ENCODE results near the gene POLG.

POLG gene

DNA sequence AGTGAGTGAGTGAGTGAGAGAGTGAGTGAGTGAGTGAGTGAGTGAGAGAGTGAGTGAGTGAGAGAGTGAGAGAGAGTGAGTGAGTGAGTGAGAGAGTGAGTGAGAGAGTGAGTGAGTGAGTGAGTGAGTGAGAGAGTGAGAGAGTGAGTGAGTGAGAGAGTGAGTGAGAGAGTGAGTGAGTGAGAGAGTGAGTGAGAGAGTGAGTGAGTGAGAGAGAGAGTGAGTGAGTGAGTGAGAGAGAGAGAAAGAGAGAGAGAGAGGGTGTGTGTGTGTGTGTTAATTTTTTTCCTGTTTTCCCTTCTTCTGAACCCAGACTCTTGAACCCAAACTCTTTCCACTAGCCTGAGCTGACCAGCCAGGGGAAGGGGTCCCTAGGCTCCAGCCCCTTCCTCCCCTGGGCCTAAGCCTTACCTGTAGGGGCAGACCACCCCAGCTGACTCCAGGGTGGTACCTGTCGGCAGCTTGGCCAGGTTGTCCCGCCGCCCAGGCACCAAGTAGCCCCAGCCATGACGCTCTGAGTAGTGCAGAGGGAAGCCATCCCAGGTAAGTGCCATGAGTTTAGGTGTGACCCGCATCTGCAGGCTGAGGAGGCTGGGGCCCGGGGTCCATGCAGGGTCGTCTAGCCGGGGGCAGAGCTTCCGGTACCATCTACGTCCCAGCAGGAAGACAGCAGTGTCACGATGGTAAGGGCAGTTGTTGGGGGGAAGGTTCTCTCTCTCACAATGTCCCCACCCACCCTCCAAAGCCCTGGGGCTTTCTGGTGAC is 9.4 kb downstream of the POLG start:
- no peak for DNase-seq

GRCh38 chr15:89323825-89324224 is 10.8 kb downstream of the POLG start:
- DNase-seq, result no peak

DNA sequence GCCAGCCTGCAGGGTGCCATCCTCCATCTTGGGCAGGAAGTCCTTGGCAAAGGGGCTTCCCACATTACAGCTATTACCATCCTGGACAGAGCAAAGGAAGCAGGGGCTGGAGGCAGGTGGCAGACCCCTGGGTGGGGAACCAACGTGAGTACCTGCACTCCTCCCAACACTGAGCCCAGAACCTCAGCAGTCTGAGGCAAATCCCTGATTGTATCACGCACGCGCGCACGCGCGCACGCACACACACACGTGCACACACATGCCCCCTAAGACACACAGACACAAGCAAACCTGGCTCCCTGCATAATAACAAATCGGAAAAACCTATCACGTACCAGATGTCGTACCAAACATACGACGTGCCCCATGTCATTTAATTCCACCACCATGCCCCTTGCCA is 11.8 kb downstream of the POLG start:
- DNase-seq, result no peak

- DNase-seq, result no peak
Observed at GRCh38 chr15:89321521-89322410, 12.9 kb downstream of the POLG start.

DNA sequence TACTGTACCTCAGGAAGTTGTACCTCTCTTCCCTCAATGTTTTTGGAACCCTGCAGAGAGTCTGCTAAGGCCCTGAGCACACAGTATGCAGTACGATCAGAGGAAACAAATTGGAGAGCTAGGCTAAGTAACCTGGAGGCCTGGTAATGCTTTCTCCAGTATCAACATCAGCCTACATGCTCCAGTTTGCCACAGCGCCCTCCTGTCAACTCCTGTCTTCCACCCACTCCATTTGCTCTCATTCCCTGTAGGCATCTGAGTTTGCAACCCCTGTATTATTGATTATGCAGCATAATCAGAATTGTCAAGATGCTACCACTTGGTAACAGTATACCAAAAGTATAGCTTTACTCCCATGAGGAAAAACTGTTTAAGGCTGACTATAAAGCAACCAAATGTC is 14.4 kb downstream of the POLG start:
- no peak for DNase-seq

DNA sequence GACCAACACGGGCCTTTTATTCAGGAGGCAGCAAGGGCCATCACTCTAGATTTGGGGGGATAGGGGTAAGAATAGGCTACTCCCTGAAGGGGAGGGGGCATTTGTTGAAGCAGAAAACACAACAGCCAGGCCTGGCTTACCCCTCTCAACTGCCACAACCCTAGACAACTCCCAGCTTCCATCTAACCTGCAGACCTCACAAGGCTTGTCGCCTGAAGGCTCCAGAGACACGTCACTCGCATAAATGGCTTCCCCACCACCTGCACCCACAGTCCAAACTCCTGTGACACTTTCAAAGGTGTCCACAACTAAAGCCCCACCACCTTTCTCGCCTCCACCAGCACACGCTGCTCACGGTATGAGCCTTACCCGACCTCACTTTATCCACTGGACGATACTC is 14.9 kb downstream of the POLG start:
- DNase-seq, result no peak

GRCh38 chr15:89317186-89317720 is 17.4 kb downstream of the POLG start:
- no peak for DNase-seq

DNA sequence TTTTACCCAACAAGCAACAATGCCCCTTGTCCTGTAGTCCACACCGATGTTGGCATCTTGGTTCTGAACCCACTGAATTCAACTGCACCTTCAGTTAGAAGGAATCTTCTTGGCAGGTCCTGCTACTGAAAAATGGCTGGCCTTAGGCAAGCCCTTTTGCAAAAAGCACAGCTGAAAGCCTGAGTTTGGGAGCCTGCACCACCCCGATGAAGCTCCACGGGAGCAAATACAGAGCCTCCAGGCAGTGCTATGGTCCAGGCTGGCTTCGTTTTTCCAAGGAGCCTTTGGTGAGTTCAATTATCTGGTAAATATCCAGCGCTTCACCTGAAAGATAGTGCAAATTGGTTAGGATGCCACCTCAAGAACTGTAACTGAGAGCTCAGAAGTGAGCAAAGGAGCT is 18.1 kb downstream of the POLG start:
- DNase-seq, result no peak

DNA sequence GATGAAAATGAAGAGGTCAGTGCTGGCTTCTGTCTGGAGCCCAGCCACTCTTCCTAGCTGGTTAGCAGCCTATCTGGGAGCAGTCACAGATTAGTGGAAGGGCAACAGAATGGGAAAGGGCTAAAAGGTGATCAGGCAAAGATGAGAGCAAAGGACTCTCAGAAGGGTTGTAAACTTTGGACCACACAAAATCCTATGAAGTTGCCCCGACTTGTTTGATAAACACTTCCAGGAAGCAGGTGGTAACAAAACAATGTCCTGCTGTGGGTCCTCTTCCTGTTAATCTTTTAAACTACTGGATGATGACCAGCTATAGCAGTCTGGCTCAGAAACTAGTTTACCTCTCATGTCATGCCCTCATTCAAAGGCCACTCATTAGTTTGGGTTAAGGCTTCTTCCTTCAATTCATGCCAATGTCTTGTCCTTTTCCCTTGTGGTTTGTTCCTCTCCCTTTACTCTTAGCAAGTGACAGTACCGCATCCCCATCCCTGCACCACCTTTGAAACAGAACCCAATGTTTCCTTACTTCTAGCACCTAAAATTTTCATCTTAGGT is 19.2 kb downstream of the POLG start:
- DNase-seq, result no peak

- no peak for DNase-seq
Observed at GRCh38 chr15:89309993-89310392, 24.6 kb downstream of the POLG start.

- DNase-seq, result no peak
Observed at GRCh38 chr15:89308236-89308635, 26.4 kb downstream of the POLG start.

DNA sequence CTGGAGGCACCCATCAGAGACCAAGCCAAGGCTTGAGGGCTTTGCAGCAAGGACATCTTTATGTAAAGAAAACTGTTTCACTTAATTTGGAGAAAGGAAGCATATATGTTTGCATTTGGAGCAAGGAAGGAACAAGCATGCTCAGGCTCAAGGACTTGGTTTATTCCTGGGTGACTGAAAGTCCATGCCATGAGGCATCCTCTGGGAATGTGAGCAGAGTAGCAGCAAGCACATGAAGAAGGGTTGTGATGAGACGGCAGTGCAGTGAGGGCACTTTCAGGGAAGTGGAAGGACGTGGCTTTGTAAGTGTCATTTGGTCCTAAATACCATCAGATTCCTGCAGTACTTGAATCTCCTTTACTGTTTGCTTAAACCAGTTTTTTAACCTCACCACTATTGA is 26.8 kb downstream of the POLG start:
- no peak for DNase-seq

DNA sequence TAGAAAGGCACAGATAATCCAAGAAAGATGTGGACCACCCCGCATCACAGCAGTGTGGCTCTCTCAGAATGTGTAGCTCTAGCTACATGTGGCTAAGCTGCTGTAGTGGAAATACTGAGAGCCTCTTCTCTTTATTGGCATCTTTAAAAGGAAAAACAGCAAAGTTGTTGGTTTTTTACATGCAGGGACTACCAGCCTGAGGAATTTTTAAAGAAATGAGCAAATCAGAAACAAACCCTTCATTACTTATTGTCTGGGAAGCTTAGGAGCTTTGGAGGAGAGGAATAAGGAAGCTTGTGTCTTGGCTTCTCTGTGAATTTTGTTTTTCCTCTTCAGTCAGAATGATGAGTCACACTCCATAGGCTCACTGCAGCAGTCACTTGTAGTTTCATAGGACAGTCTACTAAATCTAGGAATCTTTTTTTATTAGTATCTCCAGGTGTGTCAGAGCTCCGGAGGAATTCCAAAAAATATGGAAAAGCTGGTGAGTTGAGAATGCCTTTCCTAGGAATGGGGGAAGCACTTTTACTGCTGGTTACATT is 27.5 kb downstream of the POLG start:
- no peak for DNase-seq

- no peak for DNase-seq
Observed at GRCh38 chr15:89305395-89305794, 29.2 kb downstream of the POLG start.

DNA sequence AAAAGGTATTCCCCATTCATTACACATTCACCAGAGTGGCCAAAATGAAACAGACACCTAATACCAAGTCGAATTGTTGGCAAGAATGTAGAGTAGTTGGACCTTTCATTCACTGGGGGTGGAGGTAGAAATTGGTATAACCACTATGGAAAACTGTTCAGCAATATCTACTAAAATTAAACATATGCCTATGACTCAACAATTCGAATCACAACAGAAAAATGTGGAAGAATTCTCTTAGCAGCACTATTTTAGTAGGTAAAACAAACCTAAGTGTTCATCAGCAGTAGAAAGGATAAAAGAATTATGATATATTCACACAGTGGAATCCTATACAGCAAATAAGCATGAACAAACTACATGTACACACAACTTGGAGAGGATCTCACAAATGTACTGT is 30.6 kb downstream of the POLG start:
- DNase-seq, result no peak

DNA sequence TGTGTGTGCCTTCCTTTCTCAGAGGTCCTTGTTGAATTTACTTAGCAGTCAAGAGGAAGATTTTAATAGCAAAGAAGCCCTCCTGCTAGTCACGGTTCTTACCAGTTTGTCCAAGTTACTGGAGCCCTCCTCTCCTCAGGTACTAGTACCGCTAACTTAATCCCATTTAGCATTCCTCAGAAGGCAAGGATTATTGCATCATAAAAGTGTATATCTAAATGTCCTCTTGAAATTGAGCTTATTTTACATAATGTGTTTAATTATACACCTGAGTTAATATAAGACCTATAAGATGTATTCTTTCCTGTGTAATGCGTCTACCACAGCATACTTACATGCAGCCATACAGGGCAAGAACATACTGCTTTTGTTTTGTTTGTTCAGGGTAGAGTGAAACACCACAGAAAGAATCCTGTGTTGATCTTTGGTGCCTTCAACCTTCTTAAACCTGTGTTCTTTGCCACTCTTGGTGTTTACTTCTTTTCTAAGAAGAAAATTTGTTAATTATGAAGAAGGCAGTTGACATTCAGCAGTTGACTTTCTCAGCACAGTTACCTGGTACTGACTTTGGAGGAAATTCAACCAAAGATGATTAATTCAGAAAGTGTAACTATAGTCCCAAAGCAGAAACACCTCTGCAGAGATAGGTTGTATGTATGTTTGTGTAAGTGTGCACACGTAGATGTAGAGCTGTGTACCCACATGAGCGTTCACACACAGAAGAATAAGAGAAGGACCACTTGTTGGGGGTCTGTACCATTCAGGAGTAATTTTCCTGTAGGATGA is 33.1 kb downstream of the POLG start:
- peak; percentile 63 for DNase-seq

DNA sequence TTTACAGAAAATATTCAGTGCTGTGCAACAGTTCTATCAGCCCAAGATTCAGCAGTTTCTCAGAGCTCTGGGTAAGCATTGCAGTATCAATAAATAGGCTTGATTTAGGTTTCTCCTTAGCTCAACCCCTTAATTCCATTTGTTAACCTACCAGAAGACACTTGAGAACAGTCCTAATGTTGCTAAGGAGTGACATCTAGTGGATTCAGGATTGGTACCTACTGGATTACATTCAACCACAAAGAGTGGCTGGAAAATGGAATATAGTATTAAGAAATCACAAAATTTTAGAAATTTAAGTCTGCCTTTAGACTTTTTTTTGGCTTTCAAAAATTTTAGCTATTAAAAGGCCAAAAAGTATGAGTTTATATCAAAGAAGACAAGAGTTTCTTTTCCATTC is 34.7 kb downstream of the POLG start:
- no peak for DNase-seq

DNA sequence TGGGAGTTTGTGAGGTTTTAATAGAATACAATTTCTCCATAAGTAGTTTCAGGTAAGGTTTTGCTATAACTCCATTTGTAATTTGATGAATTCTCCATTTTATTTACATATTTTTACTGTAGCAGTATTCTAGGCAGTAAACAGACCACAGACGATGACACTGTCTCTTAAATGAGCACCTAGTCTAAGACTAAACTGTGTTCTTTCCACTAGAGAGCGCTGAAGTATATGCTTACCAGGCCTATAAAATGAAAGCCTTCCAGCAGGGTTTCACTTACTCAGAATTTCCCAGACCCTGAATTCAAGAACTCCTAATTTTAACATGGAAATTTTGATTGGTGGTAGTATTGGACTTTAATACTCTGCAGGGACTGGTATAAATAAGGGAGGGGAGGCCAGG is 41.6 kb downstream of the POLG start:
- no peak for DNase-seq

GRCh38 chr15:89291934-89292438 is 42.6 kb downstream of the POLG start:
- no peak for DNase-seq

- DNase-seq, result no peak
Observed at GRCh38 chr15:89283201-89283600, 51.4 kb downstream of the POLG start.

GRCh38 chr15:89282631-89283030 is 52.0 kb downstream of the POLG start:
- no peak for DNase-seq

GRCh38 chr15:89278307-89278706 is 56.3 kb downstream of the POLG start:
- no peak for DNase-seq

Data from activated CD4-positive, alpha-beta T cell treated with anti-CD3 and anti-CD28 coated beads, Interleukin-2, amount 50 U/mL, for 16 hours (primary cell).